ENCODE data around the gene PRPH. TPM values are rescaled to one million over a fixed set of nuclear protein-coding genes. Genes with fewer than 3 reads are reported as not detected.
A peak's percentile ranks its signal among the peaks of the same experiment; 100 is the strongest.

Gene PRPH
- total and polyA plus RNA-seq, 2 of the 13 experiments (the other 11 are each of a cell fraction or from before 2014, with no cell fraction given) = 0.12 TPM; not detected in 1

DNA sequence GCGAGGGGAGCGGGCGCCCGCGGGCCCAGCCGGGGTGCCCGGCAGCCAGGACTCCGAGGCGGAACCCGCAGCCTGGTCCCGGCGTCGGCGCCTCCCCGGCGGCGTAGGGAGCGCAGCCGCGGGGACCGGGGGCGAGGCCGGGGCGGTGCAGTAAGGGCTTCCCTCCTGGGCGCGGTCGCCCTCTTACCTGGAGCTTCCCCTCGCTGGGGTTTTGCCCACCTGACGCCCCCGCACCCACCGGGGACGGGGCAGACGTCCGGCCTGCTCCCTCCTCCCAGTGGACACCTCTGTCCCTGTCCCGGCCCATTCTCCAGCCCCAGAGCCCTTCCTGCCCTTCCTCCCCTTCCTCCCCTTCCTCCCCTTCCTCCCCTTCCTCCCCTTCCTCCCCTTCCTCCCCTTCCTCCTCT lies 30.5 kb upstream of the PRPH start (continued):
- TF ChIP-seq, protein P1, sequence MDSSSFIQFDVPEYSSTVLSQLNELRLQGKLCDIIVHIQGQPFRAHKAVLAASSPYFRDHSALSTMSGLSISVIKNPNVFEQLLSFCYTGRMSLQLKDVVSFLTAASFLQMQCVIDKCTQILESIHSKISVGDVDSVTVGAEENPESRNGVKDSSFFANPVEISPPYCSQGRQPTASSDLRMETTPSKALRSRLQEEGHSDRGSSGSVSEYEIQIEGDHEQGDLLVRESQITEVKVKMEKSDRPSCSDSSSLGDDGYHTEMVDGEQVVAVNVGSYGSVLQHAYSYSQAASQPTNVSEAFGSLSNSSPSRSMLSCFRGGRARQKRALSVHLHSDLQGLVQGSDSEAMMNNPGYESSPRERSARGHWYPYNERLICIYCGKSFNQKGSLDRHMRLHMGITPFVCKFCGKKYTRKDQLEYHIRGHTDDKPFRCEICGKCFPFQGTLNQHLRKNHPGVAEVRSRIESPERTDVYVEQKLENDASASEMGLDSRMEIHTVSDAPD (CRISPR knock-in tag; IDR thresholded peaks at IDR 0.05) = 0 out of 2 replicates have a peak, but pooled peaks have one; percentile 43
- TF ChIP-seq ASH2L (IDR thresholded peaks at IDR 0.05; ENCODE audit: insufficient read length, low read depth, low read length) (no peak), SMARCC2 (IDR thresholded peaks at IDR 0.05) (no peak), ZFX (CRISPR knock-in tag; IDR thresholded peaks at IDR 0.05; ENCODE audit: low read depth) (peak; percentile 58; the same call in 1 of the 2 replicates), ZNF441 (CRISPR knock-in tag; IDR thresholded peaks at IDR 0.05; ENCODE audit: borderline replicate concordance) (no peak), MZF1 (CRISPR knock-in tag; IDR thresholded peaks at IDR 0.05; ENCODE audit: borderline replicate concordance) (no peak), ZNF563 (CRISPR knock-in tag; IDR thresholded peaks at IDR 0.05) (peak; percentile 76; the same call in 1 of the 2 replicates), ZNF510 (CRISPR knock-in tag; IDR thresholded peaks at IDR 0.05; ENCODE audit: low read depth) (no peak), PCBP2 (optimal IDR thresholded peaks at IDR 0.05; ENCODE audit: low read depth, low read length, poor library complexity, severe bottlenecking) (no peak), SIN3B (IDR thresholded peaks at IDR 0.05; ENCODE audit: low read length) (no peak), HIVEP1 (CRISPR knock-in tag; IDR thresholded peaks at IDR 0.05) (no peak), ZKSCAN5 (CRISPR knock-in tag; IDR thresholded peaks at IDR 0.05) (no peak), PITX1 (CRISPR knock-in tag; IDR thresholded peaks at IDR 0.05) (no peak), SNAPC2 (CRISPR knock-in tag; IDR thresholded peaks at IDR 0.05) (peak; percentile 81; the same call in 1 of the 2 replicates), HMG20A (CRISPR knock-in tag; IDR thresholded peaks at IDR 0.05; ENCODE audit: borderline replicate concordance) (no peak), SP4 (CRISPR knock-in tag; IDR thresholded peaks at IDR 0.05) (no peak), BRCA1 (CRISPR knock-in tag; IDR thresholded peaks at IDR 0.05) (no peak), TARDBP (CRISPR knock-in tag; IDR thresholded peaks at IDR 0.05) (peak; percentile 49; the same call in 1 of the 2 replicates)
- TF ChIP-seq, protein P2, sequence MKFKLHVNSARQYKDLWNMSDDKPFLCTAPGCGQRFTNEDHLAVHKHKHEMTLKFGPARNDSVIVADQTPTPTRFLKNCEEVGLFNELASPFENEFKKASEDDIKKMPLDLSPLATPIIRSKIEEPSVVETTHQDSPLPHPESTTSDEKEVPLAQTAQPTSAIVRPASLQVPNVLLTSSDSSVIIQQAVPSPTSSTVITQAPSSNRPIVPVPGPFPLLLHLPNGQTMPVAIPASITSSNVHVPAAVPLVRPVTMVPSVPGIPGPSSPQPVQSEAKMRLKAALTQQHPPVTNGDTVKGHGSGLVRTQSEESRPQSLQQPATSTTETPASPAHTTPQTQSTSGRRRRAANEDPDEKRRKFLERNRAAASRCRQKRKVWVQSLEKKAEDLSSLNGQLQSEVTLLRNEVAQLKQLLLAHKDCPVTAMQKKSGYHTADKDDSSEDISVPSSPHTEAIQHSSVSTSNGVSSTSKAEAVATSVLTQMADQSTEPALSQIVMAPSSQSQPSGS (CRISPR knock-in tag; IDR thresholded peaks at IDR 0.05) = no peak
- TF ChIP-seq, protein P3, sequence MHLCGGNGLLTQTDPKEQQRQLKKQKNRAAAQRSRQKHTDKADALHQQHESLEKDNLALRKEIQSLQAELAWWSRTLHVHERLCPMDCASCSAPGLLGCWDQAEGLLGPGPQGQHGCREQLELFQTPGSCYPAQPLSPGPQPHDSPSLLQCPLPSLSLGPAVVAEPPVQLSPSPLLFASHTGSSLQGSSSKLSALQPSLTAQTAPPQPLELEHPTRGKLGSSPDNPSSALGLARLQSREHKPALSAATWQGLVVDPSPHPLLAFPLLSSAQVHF (CRISPR knock-in tag; IDR thresholded peaks at IDR 0.05) = no peak
- TF ChIP-seq, protein P4, sequence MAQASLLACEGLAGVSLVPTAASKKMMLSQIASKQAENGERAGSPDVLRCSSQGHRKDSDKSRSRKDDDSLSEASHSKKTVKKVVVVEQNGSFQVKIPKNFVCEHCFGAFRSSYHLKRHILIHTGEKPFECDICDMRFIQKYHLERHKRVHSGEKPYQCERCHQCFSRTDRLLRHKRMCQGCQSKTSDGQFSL (CRISPR knock-in tag; IDR thresholded peaks at IDR 0.05) = no peak
- TF ChIP-seq, protein P5, sequence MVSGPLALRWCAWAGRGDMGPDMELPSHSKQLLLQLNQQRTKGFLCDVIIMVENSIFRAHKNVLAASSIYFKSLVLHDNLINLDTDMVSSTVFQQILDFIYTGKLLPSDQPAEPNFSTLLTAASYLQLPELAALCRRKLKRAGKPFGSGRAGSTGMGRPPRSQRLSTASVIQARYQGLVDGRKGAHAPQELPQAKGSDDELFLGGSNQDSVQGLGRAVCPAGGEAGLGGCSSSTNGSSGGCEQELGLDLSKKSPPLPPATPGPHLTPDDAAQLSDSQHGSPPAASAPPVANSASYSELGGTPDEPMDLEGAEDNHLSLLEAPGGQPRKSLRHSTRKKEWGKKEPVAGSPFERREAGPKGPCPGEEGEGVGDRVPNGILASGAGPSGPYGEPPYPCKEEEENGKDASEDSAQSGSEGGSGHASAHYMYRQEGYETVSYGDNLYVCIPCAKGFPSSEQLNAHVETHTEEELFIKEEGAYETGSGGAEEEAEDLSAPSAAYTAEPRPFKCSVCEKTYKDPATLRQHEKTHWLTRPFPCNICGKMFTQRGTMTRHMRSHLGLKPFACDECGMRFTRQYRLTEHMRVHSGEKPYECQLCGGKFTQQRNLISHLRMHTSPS (CRISPR knock-in tag; IDR thresholded peaks at IDR 0.05; ENCODE audit: low read depth) = no peak

Measured in HepG2 (cell line).